ENCODE results near the gene TMEM63A. TPM values are rescaled to one million over a fixed set of nuclear protein-coding genes. Genes with fewer than 3 reads are reported as not detected.

The TMEM63A gene
- total and polyA plus RNA-seq, 11 donors, result 13.7 to 42.7 (median 25.3) TPM

- WGBS, 4 donors, result 6 to 21% (median 8%) methylated on average over 33 to 63 of the region's 63 CpGs
- Histone ChIP-seq H3K4me1 (peaks cover 3 to 48% (median 40%) of the 10 kb centered on the region in 12 donors), H3K36me3 (no peaks in the 10 kb centered on the region), H3K27me3 (peaks cover 0 to 2% (median 0%) of the 10 kb centered on the region in 9 donors), H3K27ac (peak overlapping the region; percentile 82 to 98 (median 90)), H3K4me3 (peak overlapping the region; percentile 71 to 99 (median 90)), H3K9me3 (no peaks in the 10 kb centered on the region)
- peak in 1 of 12 donors; percentile 6 for TF ChIP-seq CTCF (IDR thresholded peaks at IDR 0.05)
- TF ChIP-seq POLR2A (IDR thresholded peaks at IDR 0.05), result no peak
- intact Hi-C loops (cut with DNase I), result loop anchor here in 4 of 10 donors (1.0 to 5.0 kb wide), 5 partner anchors 28 to 72 kb away; partner anchors contain the start of genes PYCR2 (in 3 of the 4) and EPHX1 (in 2 of the 4)
- ATAC-seq (peak; percentile 16 to 62 (median 46)), DNase-seq (peak; percentile 57 to 80 (median 60))
Measured at GRCh38 chr1:225882694-225883615, 775 bp upstream of the TMEM63A start.

GRCh38 chr1:225881081-225881958 is 860 bp downstream of the TMEM63A start:
- Histone ChIP-seq H3K36me3 (peaks cover 0 to 13% (median 6%) of the 10 kb centered on the region in 9 donors), H3K27ac (peak overlapping the region; percentile 82 to 98 (median 90)), H3K9me3 (no peaks in the 10 kb centered on the region), H3K4me3 (peak overlapping the region; percentile 71 to 99 (median 90)), H3K4me1 (peaks cover 7 to 62% (median 49%) of the 10 kb centered on the region in 12 donors), H3K27me3 (no peaks in the 10 kb centered on the region)
- intact Hi-C loops (cut with DNase I), result loop anchor here in 2 of 10 donors (5.0 kb wide), 2 partner anchors 41 to 69 kb away; partner anchors contain the start of genes PYCR2 (in 2 of the 2) and EPHX1 (in 1 of the 2)
- DNase-seq, result peak; percentile 61 to 82 (median 72)
- no peak for TF ChIP-seq POLR2A (IDR thresholded peaks at IDR 0.05)
- no peak for TF ChIP-seq CTCF (IDR thresholded peaks at IDR 0.05)
- WGBS, 4 donors, result 14 to 19% (median 18%) methylated on average over 23 to 25 of the region's 25 CpGs
- ATAC-seq, result peak; percentile 29 to 65 (median 40)

- Histone ChIP-seq H3K27me3 (no peaks in the 10 kb centered on the region), H3K36me3 (peaks cover 0 to 20% (median 8%) of the 10 kb centered on the region in 9 donors), H3K4me1 (peaks cover 7 to 62% (median 49%) of the 10 kb centered on the region in 12 donors), H3K9me3 (no peaks in the 10 kb centered on the region), H3K4me3 (peak overlapping the region in 9 of 12 donors; percentile 72 to 99 (median 93)), H3K27ac (peak overlapping the region in 11 of 12 donors; percentile 82 to 98 (median 90))
- no peak for ATAC-seq
- DNase-seq, result no peak
- intact Hi-C loops (cut with DNase I), result loop anchor here in 2 of 10 donors (5.0 kb wide), 2 partner anchors 42 to 68 kb away; partner anchors contain the start of genes PYCR2 (in 2 of the 2) and EPHX1 (in 1 of the 2)
- WGBS, 4 donors, result 65 to 80% (median 76%) methylated on average over 5 of the region's 5 CpGs
- TF ChIP-seq POLR2A (IDR thresholded peaks at IDR 0.05), result no peak
Measured at GRCh38 chr1:225880636-225881035, 1.5 kb downstream of the TMEM63A start.

GRCh38 chr1:225880222-225880588 is 2.0 kb downstream of the TMEM63A start:
- H3K4me3 ChIP-seq, result peak overlapping the region in 5 of 12 donors; percentile 25 to 98 (median 86)
- intact Hi-C loops (cut with DNase I), result loop anchor here in 2 of 10 donors (5.0 kb wide), 2 partner anchors 42 to 68 kb away; partner anchors contain the start of genes PYCR2 (in 2 of the 2) and EPHX1 (in 1 of the 2)

More at GRCh38 chr1:225880222-225880588, 2.0 kb downstream of the TMEM63A start:
- Histone ChIP-seq H3K27ac (peak overlapping the region in 11 of 12 donors; percentile 38 to 98 (median 89)), H3K27me3 (no peaks in the 10 kb centered on the region), H3K36me3 (peaks cover 0 to 23% (median 12%) of the 10 kb centered on the region in 9 donors), H3K9me3 (no peaks in the 10 kb centered on the region), H3K4me1 (peaks cover 7 to 62% (median 49%) of the 10 kb centered on the region in 12 donors)
- ATAC-seq, result peak; percentile 10 to 38 (median 30)
- no peak for TF ChIP-seq CTCF (IDR thresholded peaks at IDR 0.05)
- no peak for TF ChIP-seq POLR2A (IDR thresholded peaks at IDR 0.05)
- DNase-seq, result peak in 2 of 5 donors; percentile 40 to 67
- WGBS, 4 donors, result 40 to 92% (median 61%) methylated on average over 2 of the region's 2 CpGs

Data from heart left ventricle (tissue), 16 donors.